ENCODE data around the gene ZC3H13. TPM values are rescaled to one million over a fixed set of nuclear protein-coding genes. Genes with fewer than 3 reads are reported as not detected.

The ZC3H13 gene
- total and polyA plus RNA-seq, 2 donors (not counting 1 experiment from before 2014, with no cell fraction given), result 4.8 to 65.7 TPM

DNA sequence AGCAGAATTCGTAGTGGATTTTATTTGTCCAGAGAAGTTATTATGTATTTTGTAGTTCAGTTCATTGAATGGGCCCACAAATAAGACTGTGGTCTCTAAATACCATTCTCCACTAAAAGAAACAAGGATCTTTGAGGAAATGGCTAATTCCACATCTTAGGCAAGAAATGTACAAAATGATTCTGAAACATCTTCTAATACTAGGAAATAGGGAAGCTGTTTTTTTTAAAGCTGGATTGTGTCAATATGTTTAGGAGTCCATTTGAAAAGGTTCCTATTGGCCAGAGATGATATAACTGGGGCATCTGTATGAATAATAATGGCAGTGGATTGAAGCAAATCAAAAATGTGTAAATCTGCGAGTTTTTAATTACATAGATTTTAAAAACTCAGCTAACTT, 112.5 kb downstream of the ZC3H13 start:
- Histone ChIP-seq H3K4me1 (ENCODE audit: control insufficient read depth in 2 of 2, insufficient read depth in 2 of 2, low read length in 2 of 2) (no peaks in the 10 kb centered on the region), H3K27ac (ENCODE audit: low read length in 2 of 2) (no peak overlapping the region), H3K4me2 (replicated peaks; ENCODE audit: low read depth, low read length, poor library complexity, severe bottlenecking) (no peak overlapping the region), H3K36me3 (replicated peaks in 1 of 2; ENCODE audit: control extremely low read depth in 1 of 2, control insufficient read depth in 1 of 2, extremely low read depth in 1 of 2, insufficient read depth in 2 of 2, low read length in 1 of 2) (no peaks in the 10 kb centered on the region), H2AFZ (ENCODE audit: insufficient read depth, low read depth, low read length, poor library complexity, severe bottlenecking) (no peak overlapping the region), H3K9ac (ENCODE audit: low read length) (no peak overlapping the region), H3K4me3 (ENCODE audit: control extremely low read depth in 1 of 5, extremely low read depth in 1 of 5, insufficient read depth in 1 of 5, low read depth in 2 of 5, low read length in 4 of 5) (no peak overlapping the region), H3K27me3 (replicated peaks in 1 of 4; ENCODE audit: control extremely low read depth in 1 of 4, control insufficient read depth in 3 of 4, insufficient read depth in 4 of 4, low read length in 3 of 4) (peaks cover 0 to 5% (median 1%) of the 10 kb centered on the region in 4 experiments), H3K9me3 (ENCODE audit: control extremely low read depth in 1 of 3, control insufficient read depth in 2 of 3, insufficient read depth in 1 of 3, low read length in 2 of 3) (no peaks in the 10 kb centered on the region), H3K79me2 (ENCODE audit: control insufficient read depth, insufficient read depth, low read length) (no peaks in the 10 kb centered on the region), H4K20me1 (ENCODE audit: control insufficient read depth, insufficient read depth, low read length, poor library complexity, severe bottlenecking) (no peaks in the 10 kb centered on the region)
- no peaks in the 10 kb centered on the region for H3K9me3 Mint-ChIP-seq (ENCODE audit: insufficient read depth)
- ATAC-seq (ENCODE audit: low read depth), result no peak
- ChIA-PET POLR2A (no interaction called here), CTCF (no interaction called here)
- H3K27ac Mint-ChIP-seq, result no peak overlapping the region
- DNase-seq, result no peak
- TF ChIP-seq, protein P1, sequence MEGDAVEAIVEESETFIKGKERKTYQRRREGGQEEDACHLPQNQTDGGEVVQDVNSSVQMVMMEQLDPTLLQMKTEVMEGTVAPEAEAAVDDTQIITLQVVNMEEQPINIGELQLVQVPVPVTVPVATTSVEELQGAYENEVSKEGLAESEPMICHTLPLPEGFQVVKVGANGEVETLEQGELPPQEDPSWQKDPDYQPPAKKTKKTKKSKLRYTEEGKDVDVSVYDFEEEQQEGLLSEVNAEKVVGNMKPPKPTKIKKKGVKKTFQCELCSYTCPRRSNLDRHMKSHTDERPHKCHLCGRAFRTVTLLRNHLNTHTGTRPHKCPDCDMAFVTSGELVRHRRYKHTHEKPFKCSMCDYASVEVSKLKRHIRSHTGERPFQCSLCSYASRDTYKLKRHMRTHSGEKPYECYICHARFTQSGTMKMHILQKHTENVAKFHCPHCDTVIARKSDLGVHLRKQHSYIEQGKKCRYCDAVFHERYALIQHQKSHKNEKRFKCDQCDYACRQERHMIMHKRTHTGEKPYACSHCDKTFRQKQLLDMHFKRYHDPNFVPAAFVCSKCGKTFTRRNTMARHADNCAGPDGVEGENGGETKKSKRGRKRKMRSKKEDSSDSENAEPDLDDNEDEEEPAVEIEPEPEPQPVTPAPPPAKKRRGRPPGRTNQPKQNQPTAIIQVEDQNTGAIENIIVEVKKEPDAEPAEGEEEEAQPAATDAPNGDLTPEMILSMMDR (IDR thresholded peaks at IDR 0.05), result no peak
- no peak for TF ChIP-seq EZH2 (IDR thresholded peaks at IDR 0.05; ENCODE audit: borderline replicate concordance, insufficient read depth, low read depth, low read length, poor library complexity, severe bottlenecking)
- intact Hi-C loops (cut with micrococcal nuclease), result no loop called here
- H3K27me3 Mint-ChIP-seq, result peaks cover 36% of the 10 kb centered on the region
- no CpG with 5 or more reads among the region's 2 CpGs for WGBS (ENCODE audit: insufficient coverage)
- H3K4me3 Mint-ChIP-seq, result no peak overlapping the region
- no peaks in the 10 kb centered on the region for H3K4me1 Mint-ChIP-seq

DNA sequence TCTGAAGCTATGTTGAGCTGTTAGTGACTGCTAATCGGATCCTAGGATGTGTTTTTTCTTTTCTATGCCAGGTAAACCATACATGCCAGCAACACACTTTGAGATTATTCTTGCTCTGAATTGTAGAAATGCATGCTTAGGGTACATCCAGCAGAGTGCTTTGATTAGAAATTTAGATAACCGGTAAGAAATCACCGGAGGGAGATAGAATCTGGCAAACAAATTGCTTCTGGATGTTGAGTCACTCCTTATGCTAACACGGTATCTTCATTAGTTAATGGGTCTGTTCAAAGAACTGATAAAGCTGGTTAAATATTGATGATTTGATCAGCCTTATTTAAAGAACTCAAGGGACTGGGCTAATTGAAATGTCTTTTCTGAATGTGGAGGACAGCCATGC, 115.9 kb downstream of the ZC3H13 start:
- 43% methylated on average over 2 of the region's 4 CpGs for WGBS (ENCODE audit: insufficient coverage)
- Histone ChIP-seq H4K20me1 (ENCODE audit: control insufficient read depth, insufficient read depth, low read length, poor library complexity, severe bottlenecking) (no peaks in the 10 kb centered on the region), H3K4me3 (ENCODE audit: control extremely low read depth in 1 of 5, extremely low read depth in 1 of 5, insufficient read depth in 1 of 5, low read depth in 2 of 5, low read length in 4 of 5) (no peak overlapping the region), H2AFZ (ENCODE audit: insufficient read depth, low read depth, low read length, poor library complexity, severe bottlenecking) (no peak overlapping the region), H3K36me3 (replicated peaks in 1 of 2; ENCODE audit: control extremely low read depth in 1 of 2, control insufficient read depth in 1 of 2, extremely low read depth in 1 of 2, insufficient read depth in 2 of 2, low read length in 1 of 2) (no peaks in the 10 kb centered on the region), H3K4me2 (replicated peaks; ENCODE audit: low read depth, low read length, poor library complexity, severe bottlenecking) (no peak overlapping the region), H3K27ac (ENCODE audit: low read length in 2 of 2) (no peak overlapping the region), H3K79me2 (ENCODE audit: control insufficient read depth, insufficient read depth, low read length) (no peaks in the 10 kb centered on the region), H3K9me3 (ENCODE audit: control extremely low read depth in 1 of 3, control insufficient read depth in 2 of 3, insufficient read depth in 1 of 3, low read length in 2 of 3) (no peaks in the 10 kb centered on the region), H3K4me1 (ENCODE audit: control insufficient read depth in 2 of 2, insufficient read depth in 2 of 2, low read length in 2 of 2) (no peaks in the 10 kb centered on the region), H3K9ac (ENCODE audit: low read length) (no peak overlapping the region), H3K27me3 (replicated peaks in 1 of 4; ENCODE audit: control extremely low read depth in 1 of 4, control insufficient read depth in 3 of 4, insufficient read depth in 4 of 4, low read length in 3 of 4) (peaks cover 0 to 10% (median 0%) of the 10 kb centered on the region in 4 experiments)
- H3K27me3 Mint-ChIP-seq, result peaks cover 41% of the 10 kb centered on the region
- H3K27ac Mint-ChIP-seq, result no peak overlapping the region
- intact Hi-C loops (cut with micrococcal nuclease), result no loop called here
- TF ChIP-seq, protein P1 (IDR thresholded peaks at IDR 0.05), result no peak
- TF ChIP-seq EZH2 (IDR thresholded peaks at IDR 0.05; ENCODE audit: borderline replicate concordance, insufficient read depth, low read depth, low read length, poor library complexity, severe bottlenecking), result no peak
- ChIA-PET CTCF (no interaction called here), POLR2A (no interaction called here)
- ATAC-seq (ENCODE audit: low read depth), result no peak
- no peaks in the 10 kb centered on the region for H3K9me3 Mint-ChIP-seq (ENCODE audit: insufficient read depth)
- H3K4me1 Mint-ChIP-seq, result no peaks in the 10 kb centered on the region
- H3K4me3 Mint-ChIP-seq, result no peak overlapping the region
- DNase-seq, result no peak

Data from B cell (primary cell).